Activated CD4-positive, alpha-beta T cell treated with anti-CD3 and anti-CD28 coated beads, Interleukin-2, Interleukin-4, amounts not matched to agents 100 ng/mL and 50 ng/mL, durations not matched to agents 16 hours and 8 hours (primary cell): ENCODE measurements around the gene CAPN12.
"Not testable (repeated sequence)": the region's sequence is repeated elsewhere in the genome, so short reads cannot be mapped to it uniquely, and the experiment has no call there.

Experiments used
- DNase-seq: peaks from one replicate; pipeline ENCODE4 v3.0.0-alpha.2; 2020; ENCODE audit warnings: low spot score

CAPN12 gene

DNA sequence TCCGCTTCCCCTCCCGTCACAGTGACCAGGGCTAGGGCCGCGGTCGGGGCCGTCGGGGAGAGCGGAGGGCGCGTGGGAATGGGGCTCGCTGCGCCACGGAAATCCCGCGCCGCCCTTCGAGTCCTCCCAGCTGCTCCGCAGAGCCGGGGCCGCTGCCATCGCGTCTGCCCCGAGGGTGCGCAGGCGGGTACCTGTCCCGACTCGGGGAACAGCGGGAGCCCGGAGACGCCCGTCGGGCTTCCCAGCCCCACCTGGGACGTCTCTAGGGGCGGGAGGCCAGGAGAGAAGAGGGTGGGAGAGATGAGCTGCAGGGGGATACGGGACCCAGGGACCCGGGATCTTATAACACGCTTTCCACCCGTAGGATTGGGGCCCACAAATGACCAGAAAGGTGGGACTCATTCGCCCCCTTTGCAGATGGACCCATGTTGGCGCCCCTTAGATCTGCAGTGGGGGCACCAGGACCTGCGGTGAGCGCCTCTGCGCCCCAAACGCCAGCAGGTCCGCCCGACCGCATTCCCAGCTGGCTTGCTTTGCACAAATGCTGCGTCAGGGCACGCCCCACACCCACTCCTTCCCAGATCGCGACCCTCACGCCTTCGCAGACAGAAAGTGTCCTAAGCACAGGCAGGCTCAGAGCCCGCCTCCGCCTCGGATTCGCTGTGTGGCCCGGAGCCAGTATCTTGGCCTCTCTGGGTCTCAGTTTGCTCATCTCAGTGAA lies 26.1 kb upstream of the CAPN12 start:
- DNase-seq: not testable (repeated sequence)

DNA sequence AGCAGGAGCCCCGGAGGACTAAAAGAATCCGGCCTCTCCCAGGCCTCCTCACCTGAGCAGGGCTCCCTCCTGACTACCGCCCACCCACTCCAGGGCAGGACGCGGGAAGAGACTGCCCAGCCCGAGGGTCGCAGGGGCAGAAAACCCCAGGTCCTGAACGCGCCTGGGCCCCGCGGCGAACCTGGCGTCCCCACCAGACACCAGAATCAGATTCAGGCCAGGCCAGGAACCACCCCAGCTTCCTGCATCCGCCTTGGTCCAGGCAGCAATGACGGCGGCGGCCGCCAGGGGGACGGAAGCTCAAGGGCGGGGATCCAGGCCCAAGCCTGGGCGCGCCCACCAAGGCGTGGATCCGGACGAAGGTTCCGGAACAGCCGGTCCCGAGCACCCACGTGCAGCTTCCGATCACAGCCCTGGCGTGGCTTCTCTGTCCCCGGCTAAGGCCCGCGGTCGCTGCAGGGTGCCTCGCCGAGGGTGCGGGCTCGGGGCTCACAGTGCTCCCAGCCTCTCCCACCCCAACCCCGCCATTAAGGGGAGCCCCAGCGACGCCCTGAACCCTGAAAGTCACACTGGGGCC lies 25.4 kb upstream of the CAPN12 start:
- DNase-seq: peak; percentile 90

DNA sequence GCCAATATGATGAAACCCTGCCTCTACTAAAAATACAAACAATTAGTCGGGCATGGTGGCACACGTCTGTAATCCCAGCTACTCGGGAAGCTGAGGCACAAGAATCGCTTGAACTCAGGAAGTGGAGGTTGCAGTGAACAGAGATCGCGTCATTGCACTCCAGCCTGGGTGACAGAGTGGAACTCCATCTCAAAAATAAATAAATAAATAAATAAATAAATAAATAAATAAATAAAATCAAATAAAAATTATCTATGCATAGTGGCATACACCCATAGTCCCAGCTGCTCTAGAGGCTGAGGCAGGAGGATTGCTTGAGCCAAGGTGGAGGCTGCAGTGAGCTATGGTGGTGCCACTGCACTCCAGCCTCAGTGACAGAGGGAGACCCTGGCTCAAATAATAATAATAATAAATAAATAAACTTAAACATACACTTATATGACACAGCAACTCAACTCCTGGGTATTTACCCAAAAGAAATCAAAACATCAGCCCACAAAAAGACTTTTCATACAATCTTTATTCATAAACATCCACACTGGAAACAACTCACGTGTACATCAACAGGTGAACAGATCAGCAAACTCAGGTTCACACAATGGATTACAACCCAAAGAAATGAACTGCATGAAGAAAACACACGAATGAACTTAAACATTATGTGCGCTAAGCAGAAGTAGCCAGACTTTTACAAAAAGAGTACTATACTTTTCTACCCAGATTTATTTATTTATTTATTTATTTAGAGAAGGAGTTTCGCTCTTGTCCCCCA lies 22.2 kb upstream of the CAPN12 start:
- no peak for DNase-seq

DNA sequence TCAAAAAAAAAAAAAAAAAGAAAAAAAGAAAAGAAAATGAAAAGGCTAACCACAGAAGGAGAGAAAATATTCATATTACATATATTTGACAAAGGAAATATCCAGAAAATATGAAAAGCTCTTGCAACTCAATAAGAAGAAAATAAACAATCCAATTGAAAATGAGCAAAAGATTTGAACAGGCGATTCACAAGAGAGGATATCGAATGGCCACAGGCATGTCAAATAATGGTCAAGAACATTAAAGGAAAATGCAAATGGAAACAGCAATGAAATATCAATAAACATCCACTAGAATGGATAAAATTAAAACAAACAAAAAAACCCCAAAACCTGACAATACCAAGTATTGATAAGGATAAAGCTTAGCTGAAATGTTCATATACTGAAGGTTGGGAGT lies 20.9 kb upstream of the CAPN12 start:
- no peak for DNase-seq

DNA sequence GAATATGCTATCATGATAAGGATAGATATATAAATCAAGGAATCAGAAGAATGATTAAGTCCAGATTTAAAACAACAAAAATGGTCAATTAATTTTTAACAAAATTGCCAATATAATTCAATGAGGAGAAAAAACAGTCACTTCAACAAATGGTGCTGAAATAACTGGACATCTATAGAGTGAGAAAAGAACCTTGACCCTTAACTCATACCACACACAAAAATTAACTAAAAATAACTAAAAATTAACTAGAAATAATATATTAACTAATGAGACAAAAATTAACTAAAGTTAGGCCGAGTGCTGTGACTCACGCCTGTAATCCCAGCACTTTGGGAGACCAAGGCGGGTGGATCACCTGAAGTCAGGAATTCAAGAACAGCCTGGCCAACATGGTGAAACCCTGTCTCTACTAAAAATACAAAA lies 19.5 kb upstream of the CAPN12 start:
- DNase-seq: no peak

DNA sequence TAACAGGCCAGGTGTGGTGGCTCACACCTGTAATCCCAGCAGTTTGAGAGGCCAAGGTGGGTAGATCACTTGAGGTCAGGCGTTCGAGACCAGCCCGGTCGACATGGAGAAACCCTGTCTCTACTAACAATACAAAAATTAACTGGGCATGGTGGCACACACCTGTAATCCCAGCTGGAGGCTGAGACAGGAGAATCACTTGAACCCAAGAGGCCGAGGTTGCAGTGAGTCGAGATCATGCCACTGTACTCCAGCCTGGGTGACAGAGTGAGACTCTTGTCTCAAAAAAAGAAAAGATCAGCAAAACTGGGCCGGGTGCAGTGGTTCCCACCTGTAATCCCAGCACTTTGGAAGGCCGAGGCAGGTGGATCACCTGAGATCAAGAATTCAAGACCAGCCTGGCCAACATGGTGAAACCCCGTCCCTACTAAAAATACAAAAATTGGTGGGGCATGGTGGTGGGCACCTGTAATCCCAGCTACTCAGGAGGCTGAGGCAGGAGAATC lies 17.7 kb upstream of the CAPN12 start:
- DNase-seq: not testable (repeated sequence)

DNA sequence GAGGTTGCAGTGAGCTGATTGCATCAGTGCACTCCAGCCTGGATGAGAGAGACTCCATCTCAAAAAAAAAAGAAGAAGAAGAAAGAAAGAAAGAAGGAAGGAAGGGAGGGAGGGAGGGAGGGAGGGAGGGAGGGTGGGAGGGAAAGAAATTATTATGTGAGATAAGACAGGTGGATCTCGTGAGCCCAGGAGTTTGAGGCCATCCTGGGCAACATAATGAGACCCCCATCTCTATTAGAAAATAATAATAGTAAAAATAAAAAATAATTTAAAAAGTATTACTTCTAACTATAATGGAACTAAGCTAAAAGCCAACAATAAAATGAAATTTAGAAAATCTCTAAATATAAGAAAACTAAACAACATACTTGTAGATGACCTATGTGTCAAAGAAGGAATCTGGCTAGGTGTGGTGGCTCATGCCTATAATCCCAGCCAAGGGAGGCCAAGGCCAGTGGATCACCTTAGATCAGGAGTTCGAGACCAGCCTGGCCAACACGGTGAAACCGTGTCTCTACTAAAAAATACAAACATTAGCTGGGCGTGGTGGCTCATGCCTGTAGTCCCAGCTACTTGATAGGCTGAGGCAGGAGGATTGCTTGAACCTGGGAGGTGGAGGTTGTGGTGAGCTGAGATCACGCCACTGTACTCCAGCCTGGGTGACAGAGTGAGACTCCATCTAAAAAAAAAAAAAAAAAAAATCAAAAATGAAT lies 16.7 kb upstream of the CAPN12 start:
- not testable (repeated sequence) for DNase-seq

DNA sequence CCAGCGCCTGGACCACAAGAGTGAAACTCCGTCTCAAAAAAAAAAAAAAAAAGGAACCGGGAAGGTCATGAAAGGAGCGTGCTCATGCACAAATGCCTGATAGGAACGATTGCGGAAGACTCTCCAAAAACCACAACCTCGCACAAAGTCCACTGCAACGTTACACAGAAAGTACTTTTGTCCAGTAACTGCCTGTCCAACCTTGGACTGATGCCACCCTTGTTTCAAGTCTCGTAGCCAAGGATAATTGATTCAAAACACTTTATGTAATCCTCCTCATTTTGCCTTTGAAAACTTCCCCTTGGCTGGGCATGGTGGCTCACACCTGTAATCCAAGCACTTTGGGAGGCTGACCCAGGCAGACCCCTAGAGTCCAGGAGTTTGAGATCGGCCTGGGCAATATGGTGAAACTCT lies 15.3 kb upstream of the CAPN12 start:
- DNase-seq: no peak

DNA sequence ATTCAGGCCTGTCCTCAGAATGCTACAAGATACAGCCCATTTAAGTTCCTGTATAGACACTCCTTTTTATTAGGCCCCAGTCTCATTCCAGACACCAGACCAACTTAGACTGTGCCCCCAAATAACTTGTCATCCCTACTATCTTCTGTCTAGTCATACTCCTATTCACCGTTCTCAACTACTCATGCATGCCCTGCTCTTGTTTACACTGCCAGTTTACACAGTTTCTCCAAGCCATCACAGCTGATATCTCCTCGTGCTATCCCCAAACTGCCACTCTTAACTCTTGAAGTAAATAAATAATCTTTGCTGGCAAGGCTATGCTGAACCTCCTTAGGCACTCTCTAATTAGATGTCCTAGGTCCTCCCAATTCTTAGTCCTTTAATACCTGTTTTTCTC lies 9.9 kb upstream of the CAPN12 start:
- DNase-seq: not testable (repeated sequence)

DNA sequence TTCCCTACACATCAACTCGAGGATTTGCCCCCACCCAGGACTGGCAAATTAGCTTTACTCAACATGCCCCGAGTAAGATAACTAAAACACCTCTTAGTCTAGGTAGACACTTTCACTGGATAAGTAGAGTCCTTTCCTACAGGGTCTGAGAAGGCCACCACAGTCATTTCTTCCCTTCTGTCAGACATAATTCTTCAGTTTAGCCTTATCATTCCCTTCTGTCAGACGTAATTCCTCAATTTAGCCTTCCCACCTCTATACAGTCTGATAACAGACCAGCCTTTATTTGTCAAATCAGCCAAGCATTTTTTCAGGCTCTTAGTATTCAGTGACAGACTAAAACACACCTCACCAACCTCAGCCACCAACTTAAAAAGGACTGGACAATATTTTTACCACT lies 9.5 kb upstream of the CAPN12 start:
- DNase-seq: not testable (repeated sequence)

DNA sequence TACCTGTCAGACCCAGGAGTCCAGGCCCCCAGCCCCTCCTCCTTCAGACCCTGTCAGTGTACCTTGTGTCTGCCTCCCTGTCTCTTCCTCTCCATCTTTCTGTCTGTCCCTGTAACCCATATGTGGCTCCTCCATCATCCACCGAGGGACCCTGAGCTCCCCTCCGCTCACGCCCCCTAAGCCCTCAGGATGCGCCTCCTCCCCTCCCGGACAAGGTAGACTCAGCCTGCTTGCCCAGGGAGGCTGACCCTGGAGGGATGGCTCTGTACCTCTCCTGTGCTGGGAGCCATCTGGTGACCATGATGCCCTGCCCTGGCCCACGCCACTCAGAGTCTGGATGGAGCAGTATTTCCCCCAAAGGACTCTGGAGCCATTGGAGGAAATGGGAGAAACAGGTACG lies 1.0 kb upstream of the CAPN12 start:
- no peak for DNase-seq

DNA sequence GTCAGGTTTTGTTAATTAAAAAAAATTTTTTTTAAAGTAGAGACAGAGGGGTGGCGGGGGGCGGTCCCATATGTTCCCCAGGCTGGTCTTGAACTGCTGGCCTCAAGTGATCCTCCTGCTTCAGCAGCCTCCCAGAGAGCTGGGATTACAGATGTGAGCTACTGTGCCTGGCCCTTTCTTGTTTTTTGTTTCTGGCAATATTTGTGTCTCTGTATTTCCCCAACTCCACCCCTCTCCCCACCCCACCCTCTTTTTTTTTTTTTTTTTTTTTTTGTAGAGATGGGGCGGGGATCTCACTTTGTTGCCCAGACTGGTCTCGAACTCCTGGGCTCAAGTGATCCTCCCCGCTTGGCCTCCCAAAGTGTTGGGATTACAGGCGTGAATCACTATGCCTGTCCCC lies 600 bp upstream of the CAPN12 start:
- DNase-seq: no peak

DNA sequence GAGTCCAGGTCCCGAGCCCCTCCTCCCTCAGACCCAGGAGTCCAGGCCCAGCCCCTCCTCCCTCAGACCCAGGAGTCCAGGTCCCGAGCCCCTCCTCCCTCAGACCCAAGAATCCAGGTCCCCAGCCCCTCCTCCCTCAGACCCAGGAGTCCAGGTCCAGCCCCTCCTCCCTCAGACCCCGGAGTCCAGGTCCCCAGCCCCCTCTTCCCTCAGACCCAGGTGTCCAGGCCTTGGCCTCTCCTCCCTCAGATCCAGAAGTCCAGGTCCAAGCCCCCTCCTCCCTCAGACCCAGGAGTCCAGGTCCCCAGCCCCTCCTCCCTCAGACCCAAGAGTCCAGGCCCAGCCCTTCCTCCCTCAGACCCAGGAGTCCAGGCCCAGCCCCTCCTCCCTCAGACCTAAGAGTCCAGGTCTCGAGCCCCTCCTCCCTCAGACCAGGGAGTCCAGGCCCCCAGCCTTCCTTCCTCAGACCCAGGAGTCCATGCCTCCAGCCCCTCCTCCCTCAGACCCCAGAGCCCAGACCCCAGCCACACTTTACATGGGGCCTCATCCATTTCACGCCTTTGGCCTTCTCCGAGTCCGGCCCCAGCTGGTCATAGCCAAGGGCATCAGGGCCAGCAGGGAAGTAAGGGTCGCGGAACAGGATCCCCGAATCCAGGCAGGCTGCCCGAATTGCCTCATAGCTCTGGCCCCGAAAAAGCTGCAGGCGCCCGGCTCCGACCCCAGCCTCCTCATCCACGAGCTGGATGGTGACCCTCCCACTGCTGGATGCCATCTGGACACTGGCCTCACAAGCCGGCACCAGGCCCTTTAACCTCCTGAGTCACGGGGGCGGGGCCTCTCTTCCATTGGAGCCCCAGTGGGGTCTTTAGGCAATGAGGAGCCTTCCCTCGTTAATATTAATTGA lies 628 bp downstream of the CAPN12 start:
- DNase-seq: no peak

DNA sequence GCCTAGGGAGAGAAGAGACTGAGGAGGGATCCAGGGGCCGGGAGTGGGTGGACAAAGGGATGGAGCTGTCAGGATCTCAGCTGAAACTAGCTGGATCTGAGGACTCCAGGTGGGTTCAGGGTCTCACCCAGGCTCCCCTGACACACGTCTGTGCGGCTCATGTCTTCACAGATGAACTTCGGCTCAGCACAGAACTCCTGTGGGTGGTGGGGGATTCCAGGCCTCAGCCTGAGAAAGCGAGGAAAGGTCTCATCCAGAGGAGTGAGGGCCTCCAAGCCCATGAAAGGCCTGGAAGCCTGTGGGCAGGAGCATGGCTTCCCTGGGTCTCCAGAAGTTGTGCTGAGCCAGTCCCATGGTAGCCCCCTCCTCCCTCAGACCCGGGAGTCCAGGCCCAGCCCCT lies 1.4 kb downstream of the CAPN12 start:
- no peak for DNase-seq

DNA sequence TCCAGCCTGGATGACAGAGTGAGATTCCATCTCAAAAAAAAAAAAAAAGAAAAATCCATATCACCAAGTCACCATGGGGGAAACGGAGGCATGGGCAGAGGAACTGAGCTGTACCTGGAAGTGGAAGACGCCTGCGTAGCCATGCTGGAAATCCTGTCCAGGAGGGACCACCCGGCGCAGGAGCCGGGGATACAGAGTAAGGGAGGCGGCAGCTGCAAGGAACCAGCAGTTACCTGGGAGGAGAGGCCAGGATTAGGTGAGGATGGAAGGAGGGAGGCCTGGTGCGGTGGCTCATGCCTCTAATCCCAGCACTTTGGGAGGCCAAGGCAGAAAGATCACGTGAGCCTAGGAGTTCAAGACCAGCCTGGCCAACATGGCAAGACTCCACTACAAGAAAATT lies 2.0 kb downstream of the CAPN12 start:
- no peak for DNase-seq

DNA sequence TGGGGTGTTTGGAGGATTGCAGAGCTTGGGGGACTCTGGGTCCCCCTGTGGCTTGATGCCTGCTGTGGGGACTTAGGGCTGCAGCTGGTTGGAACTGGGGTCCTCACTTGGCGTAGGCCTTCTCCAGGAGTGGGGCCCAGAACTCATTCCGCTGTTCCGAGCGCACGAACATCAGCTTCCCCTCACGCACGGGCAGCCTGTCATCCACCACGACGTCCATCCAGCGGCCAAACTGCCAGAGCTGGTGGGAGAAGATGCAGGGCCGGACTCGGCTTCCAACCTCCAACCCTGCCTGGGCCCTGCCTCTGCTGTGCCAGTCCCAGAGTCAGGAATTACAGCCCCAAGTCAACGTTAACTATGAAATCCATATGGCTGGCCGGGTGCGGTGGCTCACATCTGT lies 2.6 kb downstream of the CAPN12 start:
- DNase-seq: no peak

DNA sequence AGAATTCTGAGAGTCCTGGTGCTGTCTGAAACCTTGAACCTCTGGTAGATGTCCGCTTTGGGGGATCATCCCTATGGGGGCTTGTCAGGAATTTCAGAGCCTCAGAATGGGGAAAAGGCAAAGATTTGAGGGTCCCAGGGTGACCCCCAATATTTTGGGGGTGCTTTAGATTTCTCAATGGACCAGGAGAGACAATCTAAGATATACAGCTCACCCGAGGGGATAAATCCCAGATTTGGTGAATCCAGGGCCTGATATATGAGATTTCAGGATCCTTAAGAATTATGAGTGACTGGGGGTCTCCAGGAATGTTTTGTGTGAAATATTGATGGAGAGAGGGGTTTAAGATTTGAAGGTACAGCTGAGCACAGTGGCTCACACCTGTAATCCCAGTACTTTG lies 3.3 kb downstream of the CAPN12 start:
- DNase-seq: no peak

DNA sequence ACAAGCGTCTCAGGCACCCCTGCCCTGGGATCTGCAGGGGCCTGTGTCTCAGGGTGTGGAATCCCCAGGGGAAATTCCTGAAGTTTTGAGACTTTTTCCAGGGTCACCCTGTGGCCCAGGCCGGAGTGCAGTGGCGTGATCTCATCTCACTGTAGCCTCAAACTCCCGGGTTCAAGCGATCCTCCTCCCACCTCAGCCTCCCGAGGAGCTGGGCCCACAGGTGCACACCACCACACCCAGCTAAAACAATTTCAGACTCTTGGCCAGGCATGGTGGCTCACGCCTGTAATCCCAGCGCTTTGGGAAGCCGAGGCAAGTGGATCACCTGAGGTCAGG lies 4.0 kb downstream of the CAPN12 start:
- DNase-seq: no peak

DNA sequence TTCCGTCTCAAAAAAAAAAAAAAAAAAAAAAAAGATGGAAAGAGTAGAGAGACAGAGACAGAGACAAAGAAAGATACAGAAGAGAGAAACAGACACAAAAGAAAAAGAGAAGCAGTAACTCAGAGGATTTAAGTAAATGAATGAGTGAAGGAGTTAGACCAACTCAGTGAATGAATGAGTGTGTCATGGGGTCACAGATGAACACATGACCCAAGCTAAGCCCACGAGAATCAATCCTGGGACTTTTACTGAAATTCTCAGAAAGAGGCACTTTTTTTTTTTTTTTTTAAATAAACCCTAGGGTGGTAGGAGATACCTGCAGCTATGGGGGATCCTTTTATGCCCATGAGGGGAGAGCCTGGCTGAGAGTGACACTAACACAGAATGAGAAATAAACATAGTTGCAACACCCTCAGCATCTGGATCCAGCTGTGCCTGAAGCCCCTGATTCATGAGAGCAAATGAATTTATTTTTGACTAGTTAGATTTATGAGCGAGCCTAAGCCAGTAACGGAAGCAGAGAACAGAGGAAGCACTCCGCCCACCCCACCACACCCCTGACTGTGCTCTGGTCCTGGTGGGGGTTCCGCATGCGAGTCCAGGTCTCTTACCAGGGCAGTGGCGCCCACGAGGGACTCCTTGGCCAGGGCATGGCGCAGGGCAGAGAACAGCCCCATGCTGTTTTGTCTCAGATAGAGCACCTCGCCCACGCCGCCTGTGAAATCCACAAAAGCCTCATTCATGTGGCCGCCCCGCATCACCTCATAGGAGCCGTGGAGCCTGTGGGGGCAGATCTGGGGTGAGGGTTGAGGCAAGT lies 4.6 kb downstream of the CAPN12 start:
- DNase-seq: no peak

DNA sequence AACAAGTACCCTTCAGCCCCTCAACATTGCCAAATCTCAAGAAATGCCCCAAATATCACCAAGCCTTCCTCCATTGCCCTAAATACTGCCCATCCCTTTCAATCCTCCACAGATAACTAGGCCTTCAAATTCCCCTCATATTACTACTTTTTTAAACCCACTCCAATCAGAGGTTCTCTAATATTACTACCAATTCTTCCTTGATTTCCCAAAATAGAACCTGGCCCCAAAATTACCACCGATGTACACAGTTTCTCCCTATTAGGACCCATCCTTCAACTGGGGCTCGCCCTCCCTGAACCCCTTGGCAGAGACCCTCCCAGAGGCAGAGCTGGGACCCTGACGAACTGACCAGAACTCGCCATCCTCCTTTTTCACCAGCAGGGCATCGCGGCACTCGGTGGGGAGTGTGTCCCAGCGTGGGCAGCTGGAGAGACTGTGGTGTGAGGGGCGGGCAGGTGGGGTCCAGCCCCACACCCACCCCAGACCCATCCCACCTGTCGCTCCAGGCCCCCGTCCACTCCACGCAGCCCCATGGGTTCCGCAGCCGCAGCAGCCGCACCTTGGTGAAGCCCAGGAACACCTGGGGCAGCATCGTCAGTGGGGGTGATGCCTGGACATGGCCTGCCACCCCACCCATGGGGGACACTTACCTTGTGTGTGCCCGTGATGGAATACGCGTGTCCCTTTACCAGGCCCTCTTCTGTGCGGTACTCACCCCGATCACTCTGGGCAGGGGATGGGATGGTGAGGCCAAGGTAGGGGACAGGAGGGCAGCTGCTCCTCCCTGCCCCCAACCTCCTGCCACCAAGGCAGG lies 6.1 kb downstream of the CAPN12 start:
- DNase-seq: no peak
